Measurements from ENCODE around the gene CMTM2. TPM values are rescaled to one million over a fixed set of nuclear protein-coding genes. Genes with fewer than 3 reads are reported as not detected.

The CMTM2 gene
- total and polyA plus RNA-seq, 2 of the 4 experiments (the other 2 are of a cell fraction) = not detected

DNA sequence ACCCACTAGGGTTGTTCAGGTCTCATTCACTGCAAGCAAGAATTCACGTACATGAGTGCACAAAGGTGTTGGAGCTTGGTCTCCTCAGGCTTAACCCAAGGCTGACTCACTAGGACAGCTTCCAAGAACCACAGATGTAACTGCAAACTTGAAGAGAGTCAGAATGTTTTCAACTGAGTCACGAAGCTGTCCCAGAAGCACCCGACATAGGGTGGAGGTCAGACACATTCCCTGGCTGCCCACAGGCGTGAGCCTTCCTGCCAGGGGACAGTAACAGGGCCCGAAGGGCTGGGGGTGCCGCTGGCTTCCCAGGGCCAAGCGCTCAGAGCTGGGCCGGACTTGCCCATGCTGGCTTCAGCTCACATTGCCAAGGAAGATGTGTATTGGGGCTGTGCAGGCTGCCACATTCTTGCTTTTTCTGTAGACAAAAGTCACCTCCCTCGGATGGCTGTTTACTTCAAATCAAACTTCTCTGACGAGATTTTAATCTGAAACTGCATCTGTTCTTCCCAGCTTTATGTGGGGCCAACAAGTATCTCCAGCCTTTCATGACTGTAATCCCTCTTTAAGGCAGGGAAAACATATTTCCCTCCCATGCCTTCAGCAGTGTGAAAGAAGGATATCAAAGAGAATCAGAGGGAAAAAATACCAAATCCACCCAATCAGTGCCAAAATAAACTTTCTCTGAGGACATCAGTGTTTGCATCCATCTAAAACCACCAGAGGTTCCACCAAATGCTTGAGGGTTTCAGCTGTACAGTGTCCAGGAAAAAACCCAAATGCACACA, 39.5 kb downstream of the CMTM2 start:
- Histone ChIP-seq H3K9me1 (ENCODE audit: insufficient read depth, low read length) (peaks cover 27% of the 10 kb centered on the region), H3K4ac (ENCODE audit: low read depth, low read length) (peak overlapping the region; percentile 66), H3K4me1 (ENCODE audit: control insufficient read depth, insufficient read depth, low read length) (peaks cover 37% of the 10 kb centered on the region), H3K14ac (replicated peaks; ENCODE audit: low read depth, low read length) (peak overlapping the region; percentile 35), H3K36me3 (ENCODE audit: control insufficient read depth, insufficient read depth, low read length) (peaks cover 7% of the 10 kb centered on the region), H3K9ac (ENCODE audit: low read depth, low read length) (peak overlapping the region; percentile 8; the same call in 1 of the 2 replicates), H3K18ac (ENCODE audit: low read depth, low read length) (peak overlapping the region; percentile 43; the same call in 1 of the 2 replicates), H3K9me3 (ENCODE audit: control insufficient read depth, insufficient read depth, low read length) (no peaks in the 10 kb centered on the region), H4K20me1 (ENCODE audit: insufficient read depth, low read length) (peaks cover 9% of the 10 kb centered on the region; the same call in 1 of the 2 replicates), H4K5ac (ENCODE audit: low read depth, low read length) (peak overlapping the region; percentile 72; the same call in 1 of the 2 replicates), H2BK20ac (ENCODE audit: low read depth, low read length) (peak overlapping the region; percentile 86), H3K27me3 (ENCODE audit: control insufficient read depth, insufficient read depth, low read length) (no peaks in the 10 kb centered on the region), H3K4me3 (ENCODE audit: insufficient read depth, low read depth, low read length) (no peak overlapping the region), H2BK120ac (ENCODE audit: low read depth, low read length) (peak overlapping the region; percentile 81), H2BK5ac (ENCODE audit: low read depth, low read length, poor library complexity, severe bottlenecking) (peak overlapping the region; percentile 73), H2BK15ac (ENCODE audit: low read depth, low read length) (peak overlapping the region; percentile 75), H3K79me1 (ENCODE audit: low read depth in 1 of 2, low read length in 2 of 2) (0 out of 4 replicates have a peak, but pooled peaks cover 0 to 6% of the 10 kb centered on the region in 2 experiments), H3K56ac (ENCODE audit: extremely low read depth, insufficient read depth, low read length) (peak overlapping the region; percentile 49; the same call in 1 of the 2 replicates), H2AK5ac (ENCODE audit: low read depth, low read length) (peak overlapping the region; percentile 64; the same call in 1 of the 2 replicates), H2AFZ (replicated peaks; ENCODE audit: low read length, poor library complexity) (peak overlapping the region; percentile 12), H3K4me2 (ENCODE audit: low read depth, low read length) (peak overlapping the region; percentile 21), H2AK9ac (replicated peaks; ENCODE audit: low read depth, low read length, poor library complexity) (peak overlapping the region; percentile 18), H3K23ac (ENCODE audit: low read depth, low read length) (peak overlapping the region; percentile 54), H4K8ac (ENCODE audit: low read depth in 2 of 2, low read length in 2 of 2) (peak overlapping the region; percentile 16 to 78; a peak in 3 of 4 replicates), H4K91ac (ENCODE audit: insufficient read depth, low read depth, low read length) (peak overlapping the region; percentile 89), H3K27ac (ENCODE audit: insufficient read depth, low read length) (peak overlapping the region; percentile 62)
- ChIA-PET POLR2A (ENCODE audit: unreplicated experiment) (interaction anchor here (0.6 kb wide), 1 partner anchor 123 kb away, joined by 11 read pairs; no protein-coding TSS in a partner anchor), CTCF (interaction anchor here (1.1 to 2.3 kb wide), 3 partner anchors 10 to 42 kb away, joined by 3 to 8 read pairs (median 5); no protein-coding TSS in a partner anchor)
- 9% methylated on average over 6 of the region's 10 CpGs; no CpG with 5 or more reads in 1 of the 2 experiments for WGBS, 2 experiments (ENCODE audit: extremely low coverage in 2 of 2, insufficient read length in 1 of 2)
- TF ChIP-seq POLR2A (IDR thresholded peaks at IDR 0.05; ENCODE audit: low read depth, low read length) = no peak
- TF ChIP-seq, protein P1, sequence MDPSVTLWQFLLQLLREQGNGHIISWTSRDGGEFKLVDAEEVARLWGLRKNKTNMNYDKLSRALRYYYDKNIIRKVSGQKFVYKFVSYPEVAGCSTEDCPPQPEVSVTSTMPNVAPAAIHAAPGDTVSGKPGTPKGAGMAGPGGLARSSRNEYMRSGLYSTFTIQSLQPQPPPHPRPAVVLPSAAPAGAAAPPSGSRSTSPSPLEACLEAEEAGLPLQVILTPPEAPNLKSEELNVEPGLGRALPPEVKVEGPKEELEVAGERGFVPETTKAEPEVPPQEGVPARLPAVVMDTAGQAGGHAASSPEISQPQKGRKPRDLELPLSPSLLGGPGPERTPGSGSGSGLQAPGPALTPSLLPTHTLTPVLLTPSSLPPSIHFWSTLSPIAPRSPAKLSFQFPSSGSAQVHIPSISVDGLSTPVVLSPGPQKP (IDR thresholded peaks at IDR 0.05; ENCODE audit: borderline replicate concordance, low read depth, low read length) = no peak
- peak; percentile 89 for TF ChIP-seq RCOR1 (IDR thresholded peaks at IDR 0.05; ENCODE audit: insufficient replicate concordance, low read length)
- peak; percentile 95 for TF ChIP-seq BHLHE40 (IDR thresholded peaks at IDR 0.05; ENCODE audit: low read depth, low read length)
- TF ChIP-seq RAD21 (IDR thresholded peaks at IDR 0.05; ENCODE audit: low read length) = peak; percentile 4; the same call in 1 of the 2 replicates
- no peak for TF ChIP-seq RFX5 (IDR thresholded peaks at IDR 0.05; ENCODE audit: low read depth, low read length)
- peak; percentile 29; the same call in 1 of the 2 replicates for TF ChIP-seq NFE2L2 (IDR thresholded peaks at IDR 0.05; ENCODE audit: low read depth, low read length)
- TF ChIP-seq MXI1 (IDR thresholded peaks at IDR 0.05; ENCODE audit: borderline replicate concordance, low read depth, low read length) = no peak
- TF ChIP-seq, protein P2, sequence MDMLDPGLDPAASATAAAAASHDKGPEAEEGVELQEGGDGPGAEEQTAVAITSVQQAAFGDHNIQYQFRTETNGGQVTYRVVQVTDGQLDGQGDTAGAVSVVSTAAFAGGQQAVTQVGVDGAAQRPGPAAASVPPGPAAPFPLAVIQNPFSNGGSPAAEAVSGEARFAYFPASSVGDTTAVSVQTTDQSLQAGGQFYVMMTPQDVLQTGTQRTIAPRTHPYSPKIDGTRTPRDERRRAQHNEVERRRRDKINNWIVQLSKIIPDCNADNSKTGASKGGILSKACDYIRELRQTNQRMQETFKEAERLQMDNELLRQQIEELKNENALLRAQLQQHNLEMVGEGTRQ (IDR thresholded peaks at IDR 0.05; ENCODE audit: low read depth, low read length) = no peak
- peak; percentile 93 for TF ChIP-seq FOS (IDR thresholded peaks at IDR 0.05; ENCODE audit: low read depth, low read length)
- TF ChIP-seq SMC3 (IDR thresholded peaks at IDR 0.05; ENCODE audit: low read depth, low read length) = no peak
- peak; percentile 38; the same call in 1 of the 2 replicates for TF ChIP-seq MAZ (IDR thresholded peaks at IDR 0.05; ENCODE audit: borderline replicate concordance, low read depth, low read length)
- intact Hi-C loops (cut with micrococcal nuclease) = no loop called here
- in situ Hi-C loops (cut with MboI; ENCODE audit: low sequenced_read_pairs) = no loop called here
- ATAC-seq (ENCODE audit: low read depth) (peak; percentile 90), DNase-seq (peak; percentile 98)
- dilution Hi-C loops (cut with HindIII; ENCODE audit: low sequenced_read_pairs, unreplicated experiment) = no loop called here
- TSS peak; percentile 9 for BruUV-seq (replicated peaks)
